Measurements from ENCODE around the gene MAFG.

Gene MAFG

DNA sequence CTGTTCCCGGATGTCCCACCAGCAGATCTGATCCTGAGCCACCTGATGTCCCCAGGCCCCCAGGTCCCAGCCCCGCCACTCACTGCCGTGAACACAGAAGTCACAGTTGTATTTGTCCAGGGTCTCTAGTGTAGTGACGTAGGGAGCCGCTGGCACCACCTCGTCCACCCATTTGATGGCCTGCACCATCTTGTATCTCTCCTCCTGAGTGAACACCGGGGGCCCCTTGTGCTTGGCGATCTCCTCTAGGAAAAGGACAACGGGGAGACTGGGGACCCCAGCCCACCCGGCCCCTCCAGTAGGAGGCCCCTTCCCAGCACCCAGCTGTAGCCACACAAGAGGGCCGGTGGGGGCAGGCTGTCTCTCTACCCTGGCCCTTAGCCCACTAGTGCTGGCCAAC is 18.7 kb downstream of the MAFG start:
- no peak for TF ChIP-seq ZNF274 (IDR thresholded peaks at IDR 0.05; ENCODE audit: low read depth, low read length)

GRCh38 chr17:81907219-81908145 is 20.1 kb downstream of the MAFG start:
- no peak overlapping the region for H3K4me3 ChIP-seq (ENCODE audit: low read length)

More for the DNA sequence above, 18.7 kb downstream of the MAFG start:
- H3K4me3 ChIP-seq (ENCODE audit: low read length): no peak overlapping the region

DNA sequence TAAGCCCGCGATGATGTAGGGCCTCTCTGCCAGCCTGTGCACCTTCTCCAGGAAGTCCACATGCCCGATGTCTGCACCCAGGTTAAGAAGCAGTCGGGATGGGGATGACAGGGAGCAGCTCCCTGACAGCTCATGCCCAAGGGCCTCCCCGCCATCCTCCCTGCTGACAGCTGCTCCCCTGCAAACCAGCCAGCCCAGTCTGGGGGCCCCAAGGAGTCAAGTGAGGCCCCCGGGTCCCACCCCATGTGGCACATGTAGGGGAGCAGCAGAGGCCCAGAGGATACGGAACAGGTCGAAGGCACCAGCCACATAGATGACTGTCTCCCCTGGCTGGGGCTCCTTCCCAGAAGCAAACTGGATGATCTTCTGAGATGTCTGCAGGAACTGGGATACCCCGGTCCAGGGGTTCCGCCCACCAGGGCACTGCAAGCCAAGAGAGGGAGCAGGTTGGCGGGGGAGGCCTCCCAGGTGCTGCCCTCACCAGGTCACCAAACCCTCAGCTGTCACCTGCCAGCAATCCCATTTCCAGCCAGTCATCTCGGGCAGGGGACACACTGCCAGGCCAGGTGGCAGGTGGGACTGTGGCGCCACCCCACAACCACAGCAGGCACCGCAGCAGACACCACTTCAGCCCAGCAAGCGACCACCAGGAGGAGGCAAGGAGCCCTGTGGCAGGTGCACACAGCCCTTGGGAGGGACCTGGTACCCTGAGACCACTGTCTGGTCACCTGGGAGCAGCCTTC is 20.9 kb downstream of the MAFG start:
- no peak overlapping the region for H3K4me3 ChIP-seq (ENCODE audit: low read length)
- no peak for TF ChIP-seq ZNF274 (IDR thresholded peaks at IDR 0.05; ENCODE audit: low read depth, low read length)

More at GRCh38 chr17:81907219-81908145, 20.1 kb downstream of the MAFG start:
- no peak for TF ChIP-seq ZNF274 (IDR thresholded peaks at IDR 0.05; ENCODE audit: low read depth, low read length)

- TF ChIP-seq ZNF274 (IDR thresholded peaks at IDR 0.05; ENCODE audit: low read depth, low read length): no peak
- no peak overlapping the region for H3K4me3 ChIP-seq (ENCODE audit: low read length)
Measured at GRCh38 chr17:81905993-81906392, 21.5 kb downstream of the MAFG start.

DNA sequence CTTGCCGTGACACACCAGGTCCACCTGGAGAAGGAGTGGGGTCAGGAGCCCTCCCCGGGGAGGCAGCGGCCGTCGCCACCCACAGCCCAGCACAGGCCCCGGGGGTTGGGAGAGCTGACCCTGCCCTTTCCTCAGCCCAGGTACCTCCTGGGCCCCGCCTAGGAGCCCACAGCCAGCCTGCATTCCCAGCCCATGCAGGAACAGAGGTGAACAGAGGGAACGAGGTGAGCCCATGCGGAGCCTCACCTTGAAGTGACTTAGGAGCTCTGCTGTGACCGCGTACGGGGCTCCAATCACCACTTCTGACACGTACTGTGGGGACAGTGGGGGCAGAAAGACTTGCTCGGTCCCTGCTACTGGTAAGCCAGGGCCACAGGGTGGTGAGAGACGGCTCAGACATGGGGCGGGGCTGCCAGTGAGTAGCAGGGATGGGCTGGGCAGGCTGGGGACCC is 22.1 kb downstream of the MAFG start:
- TF ChIP-seq ZNF274 (IDR thresholded peaks at IDR 0.05; ENCODE audit: low read depth, low read length): no peak
- H3K4me3 ChIP-seq (ENCODE audit: low read length): no peak overlapping the region

- H3K4me3 ChIP-seq (ENCODE audit: low read length): no peak overlapping the region
- no peak for TF ChIP-seq ZNF274 (IDR thresholded peaks at IDR 0.05; ENCODE audit: low read depth, low read length)
Measured at GRCh38 chr17:81904600-81905423, 22.7 kb downstream of the MAFG start.

GRCh38 chr17:81903896-81904599 is 23.5 kb downstream of the MAFG start:
- no peak for TF ChIP-seq ZNF274 (IDR thresholded peaks at IDR 0.05; ENCODE audit: low read depth, low read length)
- H3K4me3 ChIP-seq (ENCODE audit: low read length): no peak overlapping the region

- TF ChIP-seq ZNF274 (IDR thresholded peaks at IDR 0.05; ENCODE audit: low read depth, low read length): no peak
Measured at GRCh38 chr17:81903415-81903831, 24.1 kb downstream of the MAFG start.

GRCh38 chr17:81902653-81903414 is 24.7 kb downstream of the MAFG start:
- H3K4me3 ChIP-seq (ENCODE audit: low read length): no peak overlapping the region

More at GRCh38 chr17:81903415-81903831, 24.1 kb downstream of the MAFG start:
- no peak overlapping the region for H3K4me3 ChIP-seq (ENCODE audit: low read length)

DNA sequence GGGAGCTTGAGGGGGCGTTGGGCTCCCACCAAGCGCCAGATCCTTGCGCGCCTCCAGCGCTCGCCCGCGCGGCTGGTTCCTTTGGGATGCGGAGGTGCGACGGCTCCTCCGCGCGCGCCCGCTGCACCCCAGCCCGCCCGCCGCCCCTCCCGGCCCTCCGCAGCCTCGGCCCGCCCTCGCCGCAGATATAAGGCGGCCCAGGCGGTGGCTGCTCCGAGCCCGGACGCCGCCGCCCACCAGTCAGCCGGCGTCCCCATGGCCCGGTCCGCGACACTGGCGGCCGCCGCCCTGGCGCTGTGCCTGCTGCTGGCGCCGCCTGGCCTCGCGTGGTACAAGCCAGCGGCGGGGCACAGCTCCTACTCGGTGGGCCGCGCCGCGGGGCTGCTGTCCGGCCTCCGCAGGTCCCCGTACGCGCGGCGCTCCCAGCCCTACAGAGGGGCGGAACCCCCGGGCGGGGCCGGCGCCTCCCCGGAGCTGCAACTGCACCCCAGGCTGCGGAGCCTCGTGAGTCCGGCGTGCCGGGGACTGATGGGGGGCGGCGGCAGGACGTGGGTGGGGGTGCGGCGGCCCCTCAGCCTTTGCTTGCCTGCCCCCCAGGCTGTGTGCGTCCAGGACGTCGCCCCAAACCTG is 25.4 kb downstream of the MAFG start, which contains the start of gene NPB:
Gene NPB (plus strand): TSS at position 216 of the 630 bp plus-strand sequence. CDS start 40 bp downstream, at position 256.
- no peak within 1 kb of the TSS for H3K4me3 ChIP-seq (ENCODE audit: low read length)
- no peak for TF ChIP-seq ZNF274 (IDR thresholded peaks at IDR 0.05; ENCODE audit: low read depth, low read length)

More at GRCh38 chr17:81902653-81903414, 24.7 kb downstream of the MAFG start:
- TF ChIP-seq ZNF274 (IDR thresholded peaks at IDR 0.05; ENCODE audit: low read depth, low read length): no peak

GRCh38 chr17:81901167-81902022 is 26.1 kb downstream of the MAFG start:
- no peak for TF ChIP-seq ZNF274 (IDR thresholded peaks at IDR 0.05; ENCODE audit: low read depth, low read length)
- no peak overlapping the region for H3K4me3 ChIP-seq (ENCODE audit: low read length)
